Neural cell (in vitro differentiated cells): ENCODE data around the gene CCNH. TPM values are rescaled to one million over a fixed set of nuclear protein-coding genes. Genes with fewer than 3 reads are reported as not detected.

Experiments used
- H2AFZ ChIP-seq: fragments of 200-600, 300-800 bp; sonication (generic), shearing (Covaris generic); 2 replicates; pipeline ENCODE4 v1.6.0; 2014; ENCODE audit warnings: low read depth, mild to moderate bottlenecking, antibody characterized with exemption, low read length, moderate library complexity
- H3F3A ChIP-seq: fragments of 200-600 bp; shearing (Covaris generic); 2 replicates; pipeline ENCODE4 v1.6.1; 2016; ENCODE audit warnings: mild to moderate bottlenecking, moderate library complexity, mixed read lengths, antibody characterized with exemption, low read length; ENCODE audit not compliant: insufficient read depth, poor library complexity, severe bottlenecking
- H3K27ac ChIP-seq: fragments of 200-600, 300-800 bp; sonication (generic), shearing (Covaris generic); 2 replicates; pipeline ENCODE4 v1.5.1; 2014; ENCODE audit warnings: mild to moderate bottlenecking, low read length, moderate library complexity
- H3K27me3 ChIP-seq: fragments of 300-800, 200-600 bp; sonication (generic), shearing (Covaris generic); 2 replicates; pipeline ENCODE4 v1.6.0; 2014; ENCODE audit warnings: mild to moderate bottlenecking, low read depth, low read length, moderate library complexity; ENCODE audit not compliant: insufficient read depth
- H3K36me3 ChIP-seq: fragments of 300-800, 200-600 bp; sonication (generic), shearing (Covaris generic); 2 replicates; pipeline ENCODE4 v1.5.1; 2014; ENCODE audit warnings: mild to moderate bottlenecking, antibody characterized with exemption, low read length, moderate library complexity; ENCODE audit not compliant: insufficient read depth
- H3K4me2 ChIP-seq: fragments of 300-800, 200-600 bp; sonication (generic), shearing (Covaris generic); 2 replicates; pipeline ENCODE4 v1.6.0; 2014; ENCODE audit warnings: mild to moderate bottlenecking, low read length
- H3K4me3 ChIP-seq: fragments of 300-800, 200-600 bp; sonication (generic), shearing (Covaris generic); 2 replicates; pipeline ENCODE4 v1.5.1; 2014; ENCODE audit warnings: mild to moderate bottlenecking, low read length, moderate library complexity
- H3K79me2 ChIP-seq: fragments of 200-600 bp; shearing (Covaris generic); replicated peaks from 2 replicates; pipeline ENCODE4 v1.6.0; 2014; ENCODE audit warnings: mild to moderate bottlenecking, low read length, moderate library complexity; ENCODE audit not compliant: insufficient read depth
- H3K9ac ChIP-seq: fragments of 300-800, 200-600 bp; sonication (generic), shearing (Covaris generic); 2 replicates; pipeline ENCODE4 v1.6.1; 2016; ENCODE audit warnings: mild to moderate bottlenecking, low read length, mixed read lengths
- H3K9me2 ChIP-seq: fragments of 200-600 bp; shearing (Covaris generic); 2 replicates; pipeline ENCODE4 v1.6.1; 2016; ENCODE audit warnings: mild to moderate bottlenecking, low read length, mixed read lengths; ENCODE audit not compliant: insufficient read depth
- H3K9me3 ChIP-seq: fragments of 200-600, 300-800 bp; sonication (generic), shearing (Covaris generic); 2 replicates; pipeline ENCODE4 v1.6.1; 2016; ENCODE audit warnings: mild to moderate bottlenecking, mixed run types, low read length, moderate library complexity, mixed read lengths
- H4K20me1 ChIP-seq: fragments of 200-600 bp; shearing (Covaris generic); 2 replicates; pipeline ENCODE4 v1.6.1; 2016; ENCODE audit warnings: mild to moderate bottlenecking, mixed run types; ENCODE audit not compliant: insufficient read depth
- EP300 ChIP-seq: fragments of 450-650 bp; conservative IDR thresholded peaks from 2 replicates; pipeline ENCODE4 v1.6.1; 2014; ENCODE audit warnings: antibody characterized with exemption, mild to moderate bottlenecking, moderate library complexity; ENCODE audit not compliant: poor library complexity, severe bottlenecking
- EZH2 ChIP-seq: fragments of 200-600, 300-800 bp; shearing (Covaris generic), sonication (generic); IDR thresholded peaks from 2 replicates; pipeline ENCODE4 v1.6.1; 2014; ENCODE audit warnings: antibody characterized with exemption, low read length, borderline replicate concordance, mild to moderate bottlenecking; ENCODE audit not compliant: insufficient read depth, poor library complexity, severe bottlenecking
- MXI1 ChIP-seq: fragments of 450-650 bp; conservative IDR thresholded peaks from 2 replicates; pipeline ENCODE4 v1.6.1; 2014; ENCODE audit warnings: antibody characterized with exemption, mild to moderate bottlenecking; ENCODE audit not compliant: poor library complexity, severe bottlenecking
- POLR2AphosphoS5 ChIP-seq: IDR thresholded peaks from 2 replicates; pipeline ENCODE4 v1.6.1; 2012
- RAD21 ChIP-seq: fragments of 450-650 bp; conservative IDR thresholded peaks from 2 replicates; pipeline ENCODE4 v1.6.1; 2014; ENCODE audit warnings: antibody characterized with exemption, mild to moderate bottlenecking, moderate library complexity
- SMC3 ChIP-seq: fragments of 450-650 bp; conservative IDR thresholded peaks from 2 replicates; pipeline ENCODE4 v1.6.1; 2014; ENCODE audit warnings: antibody characterized with exemption, mild to moderate bottlenecking, moderate library complexity; ENCODE audit not compliant: poor library complexity
- TAF1 ChIP-seq: IDR thresholded peaks from 2 replicates; pipeline ENCODE4 v1.6.1; 2012; ENCODE audit warnings: low read depth
- polyA plus RNA-seq: library from polyadenylated mRNA; depleted of rRNA; stranded (reverse); fragments of >200 nt; gene quantifications from 2 replicates; pipeline ENCODE4 v1.2.3, GENCODE V29; 2014
- TF ChIP-seq, protein P1 (sequence below): IDR thresholded peaks from 2 replicates; pipeline ENCODE4 v1.6.1; 2012; ENCODE audit warnings: borderline replicate concordance
- TF ChIP-seq, protein P2 (sequence below): fragments of 450-650 bp; IDR thresholded peaks from 2 replicates; pipeline ENCODE4 v1.5.1; 2014; ENCODE audit warnings: antibody characterized with exemption, mild to moderate bottlenecking, moderate library complexity; ENCODE audit not compliant: poor library complexity, severe bottlenecking

Gene CCNH
- polyA plus RNA-seq, 1 donor from 2014 or later = 127 TPM

DNA sequence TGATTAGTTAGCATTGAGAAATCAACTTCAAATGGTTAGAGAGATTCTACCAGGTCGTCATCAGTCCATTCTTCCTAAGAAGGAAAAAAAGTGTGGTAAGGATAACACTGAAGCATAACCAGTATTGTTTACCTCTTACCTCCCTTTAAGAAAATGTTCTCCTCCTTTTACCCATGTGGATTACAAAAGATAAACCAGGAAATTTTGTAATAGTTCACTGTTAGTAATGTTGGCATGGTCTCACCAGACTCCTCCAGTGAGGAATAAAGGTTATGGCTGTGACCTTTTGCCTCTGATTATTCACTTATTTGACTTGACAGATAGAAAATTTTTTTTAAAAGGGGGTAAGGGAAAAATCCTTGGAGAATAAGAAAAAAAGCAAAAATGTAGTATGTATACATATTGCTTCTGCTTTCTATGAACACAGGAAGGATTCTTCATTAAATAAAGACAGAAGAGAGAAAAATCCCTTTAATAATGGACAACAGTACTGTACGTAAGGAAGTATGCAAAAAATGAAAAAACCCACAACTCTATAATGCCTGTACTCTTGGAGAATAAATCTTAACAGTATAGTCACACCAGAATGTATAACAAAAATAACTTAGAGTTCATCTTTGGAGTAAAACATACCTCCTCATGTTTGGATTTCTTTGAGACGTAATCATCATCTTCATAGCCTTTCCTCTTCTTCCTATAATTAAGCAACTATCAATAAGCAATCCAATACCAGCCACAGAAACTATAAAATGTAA lies 18.1 kb downstream of the CCNH start:
- no peak overlapping the region for H3K9ac ChIP-seq
- H3K27me3 ChIP-seq = no peaks in the 10 kb centered on the region
- no peaks in the 10 kb centered on the region for H3K9me3 ChIP-seq
- H2AFZ ChIP-seq = no peak overlapping the region
- peaks cover 17% of the 10 kb centered on the region for H3K36me3 ChIP-seq
- H3K9me2 ChIP-seq = no peaks in the 10 kb centered on the region
- H3K4me2 ChIP-seq = no peak overlapping the region
- H3K4me3 ChIP-seq = no peak overlapping the region
- no peaks in the 10 kb centered on the region for H3F3A ChIP-seq
- H4K20me1 ChIP-seq = no peaks in the 10 kb centered on the region
- TF ChIP-seq SMC3 (no peak), EP300 (no peak), TAF1 (no peak), MXI1 (no peak), POLR2AphosphoS5 (no peak), EZH2 (no peak), RAD21 (no peak)
- TF ChIP-seq, protein P1, sequence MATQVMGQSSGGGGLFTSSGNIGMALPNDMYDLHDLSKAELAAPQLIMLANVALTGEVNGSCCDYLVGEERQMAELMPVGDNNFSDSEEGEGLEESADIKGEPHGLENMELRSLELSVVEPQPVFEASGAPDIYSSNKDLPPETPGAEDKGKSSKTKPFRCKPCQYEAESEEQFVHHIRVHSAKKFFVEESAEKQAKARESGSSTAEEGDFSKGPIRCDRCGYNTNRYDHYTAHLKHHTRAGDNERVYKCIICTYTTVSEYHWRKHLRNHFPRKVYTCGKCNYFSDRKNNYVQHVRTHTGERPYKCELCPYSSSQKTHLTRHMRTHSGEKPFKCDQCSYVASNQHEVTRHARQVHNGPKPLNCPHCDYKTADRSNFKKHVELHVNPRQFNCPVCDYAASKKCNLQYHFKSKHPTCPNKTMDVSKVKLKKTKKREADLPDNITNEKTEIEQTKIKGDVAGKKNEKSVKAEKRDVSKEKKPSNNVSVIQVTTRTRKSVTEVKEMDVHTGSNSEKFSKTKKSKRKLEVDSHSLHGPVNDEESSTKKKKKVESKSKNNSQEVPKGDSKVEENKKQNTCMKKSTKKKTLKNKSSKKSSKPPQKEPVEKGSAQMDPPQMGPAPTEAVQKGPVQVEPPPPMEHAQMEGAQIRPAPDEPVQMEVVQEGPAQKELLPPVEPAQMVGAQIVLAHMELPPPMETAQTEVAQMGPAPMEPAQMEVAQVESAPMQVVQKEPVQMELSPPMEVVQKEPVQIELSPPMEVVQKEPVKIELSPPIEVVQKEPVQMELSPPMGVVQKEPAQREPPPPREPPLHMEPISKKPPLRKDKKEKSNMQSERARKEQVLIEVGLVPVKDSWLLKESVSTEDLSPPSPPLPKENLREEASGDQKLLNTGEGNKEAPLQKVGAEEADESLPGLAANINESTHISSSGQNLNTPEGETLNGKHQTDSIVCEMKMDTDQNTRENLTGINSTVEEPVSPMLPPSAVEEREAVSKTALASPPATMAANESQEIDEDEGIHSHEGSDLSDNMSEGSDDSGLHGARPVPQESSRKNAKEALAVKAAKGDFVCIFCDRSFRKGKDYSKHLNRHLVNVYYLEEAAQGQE = no peak
- TF ChIP-seq, protein P2, sequence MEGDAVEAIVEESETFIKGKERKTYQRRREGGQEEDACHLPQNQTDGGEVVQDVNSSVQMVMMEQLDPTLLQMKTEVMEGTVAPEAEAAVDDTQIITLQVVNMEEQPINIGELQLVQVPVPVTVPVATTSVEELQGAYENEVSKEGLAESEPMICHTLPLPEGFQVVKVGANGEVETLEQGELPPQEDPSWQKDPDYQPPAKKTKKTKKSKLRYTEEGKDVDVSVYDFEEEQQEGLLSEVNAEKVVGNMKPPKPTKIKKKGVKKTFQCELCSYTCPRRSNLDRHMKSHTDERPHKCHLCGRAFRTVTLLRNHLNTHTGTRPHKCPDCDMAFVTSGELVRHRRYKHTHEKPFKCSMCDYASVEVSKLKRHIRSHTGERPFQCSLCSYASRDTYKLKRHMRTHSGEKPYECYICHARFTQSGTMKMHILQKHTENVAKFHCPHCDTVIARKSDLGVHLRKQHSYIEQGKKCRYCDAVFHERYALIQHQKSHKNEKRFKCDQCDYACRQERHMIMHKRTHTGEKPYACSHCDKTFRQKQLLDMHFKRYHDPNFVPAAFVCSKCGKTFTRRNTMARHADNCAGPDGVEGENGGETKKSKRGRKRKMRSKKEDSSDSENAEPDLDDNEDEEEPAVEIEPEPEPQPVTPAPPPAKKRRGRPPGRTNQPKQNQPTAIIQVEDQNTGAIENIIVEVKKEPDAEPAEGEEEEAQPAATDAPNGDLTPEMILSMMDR = no peak
- H3K27ac ChIP-seq = no peak overlapping the region
- peaks cover 3% of the 10 kb centered on the region for H3K79me2 ChIP-seq

DNA sequence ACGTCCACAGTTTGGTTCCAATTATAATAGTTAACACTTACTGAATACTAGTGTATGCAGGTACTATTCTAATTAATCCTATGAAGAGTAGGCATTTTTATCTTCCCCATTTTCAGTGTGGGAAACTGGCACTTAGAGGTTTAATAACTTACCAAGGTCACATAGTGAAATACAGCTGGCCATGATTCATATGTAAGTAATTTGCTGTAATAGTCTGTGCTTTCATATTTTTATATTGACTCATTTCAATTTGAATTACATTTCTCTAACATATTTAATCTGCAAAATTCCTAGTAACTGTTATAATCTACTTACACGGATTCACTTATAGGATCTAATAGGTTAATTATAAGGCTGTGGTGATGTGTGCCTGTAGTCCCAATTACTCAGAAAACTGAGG lies 19.4 kb downstream of the CCNH start:
- no peaks in the 10 kb centered on the region for H3K9me2 ChIP-seq
- H3K79me2 ChIP-seq = peaks cover 3% of the 10 kb centered on the region
- H3K9ac ChIP-seq = no peak overlapping the region
- H4K20me1 ChIP-seq = no peaks in the 10 kb centered on the region
- H3F3A ChIP-seq = no peaks in the 10 kb centered on the region
- H3K27ac ChIP-seq = no peak overlapping the region
- no peak overlapping the region for H2AFZ ChIP-seq
- no peaks in the 10 kb centered on the region for H3K27me3 ChIP-seq
- no peaks in the 10 kb centered on the region for H3K9me3 ChIP-seq
- H3K4me2 ChIP-seq = no peak overlapping the region
- H3K36me3 ChIP-seq = peaks cover 11% of the 10 kb centered on the region
- H3K4me3 ChIP-seq = no peak overlapping the region
- no peak for TF ChIP-seq EP300
- TF ChIP-seq TAF1 = no peak
- TF ChIP-seq EZH2 = no peak
- TF ChIP-seq SMC3 = no peak
- TF ChIP-seq RAD21 = no peak
- TF ChIP-seq MXI1 = no peak
- TF ChIP-seq, protein P2 = no peak
- TF ChIP-seq, protein P1 = no peak
- TF ChIP-seq POLR2AphosphoS5 = no peak
